Endodermal cell (in vitro differentiated cells): ENCODE measurements around the gene OR11A1. TPM values are rescaled to one million over a fixed set of nuclear protein-coding genes. Genes with fewer than 3 reads are reported as not detected.
"Not testable (repeated sequence)": the region's sequence is repeated elsewhere in the genome, so short reads cannot be mapped to it uniquely, and the experiment has no call there.

ENCODE experiments used
- DNase-seq: peaks from one replicate; pipeline ENCODE4 v3.0.0-alpha.2; 2017
- H3K27ac ChIP-seq: 2 replicates; pipeline ENCODE4 v1.5.1; 2013; ENCODE audit warnings: mild to moderate bottlenecking, low read depth, low read length, moderate library complexity
- H3K27me3 ChIP-seq: 2 replicates; pipeline ENCODE4 v1.6.1; 2013; ENCODE audit warnings: mild to moderate bottlenecking, low read length, moderate library complexity; ENCODE audit not compliant: insufficient read depth, control insufficient read depth, poor library complexity, severe bottlenecking
- H3K36me3 ChIP-seq: 2 replicates; pipeline ENCODE4 v1.7.0; 2013; ENCODE audit warnings: mild to moderate bottlenecking, low read length, moderate library complexity; ENCODE audit not compliant: control insufficient read depth, insufficient read depth
- H3K4me1 ChIP-seq: one replicate; pipeline ENCODE4 v1.7.0; 2013; ENCODE audit warnings: low read length; ENCODE audit not compliant: control insufficient read depth, insufficient read depth
- H3K4me3 ChIP-seq: 2 replicates; pipeline ENCODE4 v1.5.1; 2013; ENCODE audit warnings: mild to moderate bottlenecking, low read length, moderate library complexity
- H3K9ac ChIP-seq: 2 replicates; pipeline ENCODE4 v1.6.1; 2013; ENCODE audit warnings: mild to moderate bottlenecking, low read length, moderate library complexity; ENCODE audit not compliant: poor library complexity, severe bottlenecking; ENCODE audit errors: extremely low read depth
- H3K9me3 ChIP-seq: 2 replicates; pipeline ENCODE4 v1.6.1; 2013; ENCODE audit warnings: mild to moderate bottlenecking, low read length, moderate library complexity; ENCODE audit not compliant: control insufficient read depth
- H3K27ac Mint-ChIP-seq: 2 replicates; pipeline ENCODE4 v1.8.0; 2020; ENCODE audit warnings: mixed read lengths
- H3K27me3 Mint-ChIP-seq: 2 replicates; pipeline ENCODE4 v1.8.0; 2021; ENCODE audit warnings: mild to moderate bottlenecking, mixed read lengths; ENCODE audit not compliant: insufficient read depth
- H3K36me3 Mint-ChIP-seq: 2 replicates; pipeline ENCODE4 v1.8.0; 2020; ENCODE audit warnings: low read depth, mixed read lengths
- H3K4me1 Mint-ChIP-seq: 2 replicates; pipeline ENCODE4 v1.8.0; 2020; ENCODE audit warnings: mixed read lengths
- H3K4me3 Mint-ChIP-seq: 2 replicates; pipeline ENCODE4 v1.8.0; 2020; ENCODE audit warnings: mild to moderate bottlenecking, moderate library complexity, mixed read lengths
- H3K9me3 Mint-ChIP-seq: 2 replicates; pipeline ENCODE4 v1.8.0; 2020; ENCODE audit warnings: mild to moderate bottlenecking, mixed read lengths
- CTCF ChIP-seq: fragments of 200-600 bp; sonication (generic); conservative IDR thresholded peaks from 2 replicates; pipeline ENCODE4 v1.5.0; 2021; ENCODE audit warnings: antibody characterized with exemption, mild to moderate bottlenecking
- WGBS, 2 experiments: methylation state at CpG; one replicate each; pipeline versions ENCODE4 v1.1.5 to v1.1.7; 2013; ENCODE audit warnings: missing lambda C conversion rate in 2 of 2, mixed read lengths in 1 of 2; ENCODE audit not compliant: insufficient coverage in 1 of 2, insufficient read length in 1 of 2; 5-methylcytosine and 5-hydroxymethylcytosine counted together
- total RNA-seq, 2 donors: library from RNA; stranded (reverse); fragmentation: NEBNext Ultra II Directional in 1 of 2; extraction: Animal tissue kit (Norgen Biotek cat#: 25700) in 1 of 2; gene quantifications; 2 replicates in 1 of 2; 3 replicates in 1 of 2; pipeline ENCODE4 v1.2.1, GENCODE V29; 2021

Gene OR11A1
- total RNA-seq, 2 donors from 2014 or later: not detected

- not testable (repeated sequence) for H3K27ac Mint-ChIP-seq, H3K27ac ChIP-seq, H3K36me3 ChIP-seq, H3K4me1 Mint-ChIP-seq, H3K4me1 ChIP-seq, H3K27me3 Mint-ChIP-seq, H3K9ac ChIP-seq, H3K4me3 Mint-ChIP-seq, H3K9me3 ChIP-seq, H3K36me3 Mint-ChIP-seq, H3K9me3 Mint-ChIP-seq, H3K27me3 ChIP-seq, H3K4me3 ChIP-seq
- TF ChIP-seq CTCF: peak; percentile 57
- DNase-seq: peak; percentile 80
- 88 to 94% methylated on average over 4 to 17 of the region's 18 CpGs for WGBS, 2 experiments
Observed at GRCh38 chr6:29436730-29437129, 20.1 kb downstream of the OR11A1 start.

GRCh38 chr6:29426654-29427053, 30.2 kb downstream of the OR11A1 start:
- H3K36me3 Mint-ChIP-seq: no peaks in the 10 kb centered on the region
- Histone ChIP-seq H3K9me3 (no peaks in the 10 kb centered on the region), H3K4me3 (no peak overlapping the region), H3K4me1 (no peaks in the 10 kb centered on the region), H3K27ac (no peak overlapping the region), H3K9ac (no peak overlapping the region), H3K36me3 (no peaks in the 10 kb centered on the region), H3K27me3 (no peaks in the 10 kb centered on the region)
- WGBS, 2 experiments: 93 to 96% methylated on average over 2 to 3 of the region's 3 CpGs
- DNase-seq: no peak
- no peaks in the 10 kb centered on the region for H3K9me3 Mint-ChIP-seq
- peak; percentile 16 for TF ChIP-seq CTCF
- no peak overlapping the region for H3K27ac Mint-ChIP-seq
- no peaks in the 10 kb centered on the region for H3K27me3 Mint-ChIP-seq
- no peak overlapping the region for H3K4me3 Mint-ChIP-seq
- no peaks in the 10 kb centered on the region for H3K4me1 Mint-ChIP-seq

GRCh38 chr6:29425075-29425474, 31.8 kb downstream of the OR11A1 start:
- no peaks in the 10 kb centered on the region for H3K9me3 Mint-ChIP-seq
- H3K27me3 ChIP-seq: no peaks in the 10 kb centered on the region
- no peaks in the 10 kb centered on the region for H3K27me3 Mint-ChIP-seq
- DNase-seq: no peak
- H3K36me3 Mint-ChIP-seq: no peaks in the 10 kb centered on the region
- no peak overlapping the region for H3K27ac Mint-ChIP-seq
- H3K9ac ChIP-seq: no peak overlapping the region
- H3K9me3 ChIP-seq: no peaks in the 10 kb centered on the region
- TF ChIP-seq CTCF: no peak
- H3K4me3 ChIP-seq: no peak overlapping the region
- no peak overlapping the region for H3K27ac ChIP-seq
- no peaks in the 10 kb centered on the region for H3K4me1 Mint-ChIP-seq
- H3K4me3 Mint-ChIP-seq: no peak overlapping the region
- WGBS, 2 experiments: no CpG with 5 or more reads among the region's 1 CpG
- no peaks in the 10 kb centered on the region for H3K4me1 ChIP-seq
- no peaks in the 10 kb centered on the region for H3K36me3 ChIP-seq
